BJ (cell line): ENCODE data around the gene PI4KB. TPM values are rescaled to one million over a fixed set of nuclear protein-coding genes. Genes with fewer than 3 reads are reported as not detected.

ENCODE experiments used
- CTCF ChIA-PET: fragments of 350-600 bp; formaldehyde crosslinking; extraction: SDS; loops from one replicate; lab custom pipeline; 2021; ENCODE audit warnings: antibody characterized with exemption, inconsistent platforms; lab: Yijun Ruan, JAX
- POLR2A ChIA-PET: fragments of 300-600 bp; sonication (Branson Sonifier 250); formaldehyde crosslinking; extraction: SDS; loops from one replicate; lab custom pipeline; 2021; ENCODE audit warnings: antibody characterized with exemption; lab: Charles Lee
- DNase-seq: peaks from one replicate; pipeline ENCODE4 v3.0.0-alpha.2; 2011; ENCODE audit warnings: low read depth
- H3K27me3 ChIP-seq: 2 replicates; pipeline ENCODE4 v1.6.0; 2011; ENCODE audit warnings: low read length; ENCODE audit not compliant: control insufficient read depth, insufficient read depth
- H3K36me3 ChIP-seq: 2 replicates; pipeline ENCODE4 v1.5.1; 2011; ENCODE audit warnings: low read length; ENCODE audit not compliant: control insufficient read depth, insufficient read depth
- H3K4me3 ChIP-seq: 2 replicates; pipeline ENCODE4 v1.5.1; 2011; ENCODE audit warnings: low read depth, mild to moderate bottlenecking, control low read depth, low read length
- polyA plus RNA-seq: library from polyadenylated mRNA; depleted of rRNA; stranded (reverse); fragments of >200 nt; gene quantifications from 2 replicates; pipeline ENCODE4 v1.2.3, GENCODE V29; 2011
- TF ChIP-seq, protein P1 (sequence below): IDR thresholded peaks from 2 replicates; pipeline ENCODE4 v1.5.1; 2011; ENCODE audit warnings: low read depth, mild to moderate bottlenecking, control low read depth, inconsistent platforms, low read length, moderate library complexity; ENCODE audit not compliant: insufficient read depth

Gene PI4KB
- polyA plus RNA-seq, 1 experiment = 98.2 TPM

DNA sequence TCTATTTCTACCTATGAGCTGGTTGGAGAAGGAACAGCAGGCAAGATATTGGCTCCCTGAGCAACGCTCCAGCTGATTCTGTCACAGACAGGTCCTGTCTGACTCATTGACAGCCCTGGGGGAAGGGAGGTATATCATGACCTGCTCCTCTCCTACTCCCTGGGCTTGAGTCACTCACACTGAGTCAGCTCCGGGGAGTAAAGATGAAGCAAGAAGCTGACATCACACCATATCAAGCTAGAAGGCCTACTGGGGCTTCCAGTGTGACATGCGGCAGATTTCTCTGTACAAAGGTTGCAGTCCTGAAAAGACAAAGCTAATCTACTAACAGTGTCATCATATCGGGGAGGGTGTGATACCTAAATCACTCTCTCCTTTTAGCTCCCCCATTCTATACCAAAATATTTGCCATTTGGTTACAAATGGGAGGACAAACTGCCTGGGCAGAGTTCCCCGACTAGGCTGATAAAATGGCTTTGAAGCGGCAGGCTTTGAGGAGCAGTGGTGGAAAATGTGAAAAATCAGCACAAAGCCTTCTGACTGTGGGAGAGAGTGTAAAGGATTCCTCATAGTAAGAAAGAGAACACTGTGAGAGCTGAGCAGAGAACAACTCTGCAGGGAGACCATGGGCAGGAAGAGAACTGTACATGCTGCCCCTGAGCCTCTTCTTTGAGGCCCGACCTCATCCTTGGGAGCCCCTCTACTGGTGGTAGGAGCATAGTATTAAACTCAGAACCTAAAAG is 15.5 kb downstream of the PI4KB start:
- Histone ChIP-seq H3K36me3 (peaks cover 22% of the 10 kb centered on the region), H3K4me3 (no peak overlapping the region)

DNA sequence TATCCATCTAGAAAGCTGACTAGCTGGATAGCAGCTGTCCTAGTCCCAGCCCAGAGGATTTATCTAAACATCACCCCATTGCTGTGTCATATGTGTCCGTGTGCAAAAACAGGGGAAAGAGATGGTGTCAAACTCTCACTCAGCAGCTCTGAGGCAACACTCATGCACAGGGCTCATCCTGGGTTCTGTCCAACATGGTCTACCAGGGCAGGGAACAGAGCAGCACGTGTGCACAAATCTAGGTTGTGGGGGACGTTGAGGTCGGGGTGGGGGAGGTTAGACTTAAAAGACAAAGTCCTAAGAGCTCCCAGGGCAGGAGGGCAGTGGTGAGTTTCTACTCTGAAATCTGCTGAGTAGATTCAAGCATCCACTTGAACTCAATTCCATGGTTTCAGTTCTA is 16.2 kb downstream of the PI4KB start:
- no peak overlapping the region for H3K4me3 ChIP-seq
- DNase-seq = no peak
- H3K36me3 ChIP-seq = peaks cover 23% of the 10 kb centered on the region
- H3K27me3 ChIP-seq = no peaks in the 10 kb centered on the region
- TF ChIP-seq, protein P1, sequence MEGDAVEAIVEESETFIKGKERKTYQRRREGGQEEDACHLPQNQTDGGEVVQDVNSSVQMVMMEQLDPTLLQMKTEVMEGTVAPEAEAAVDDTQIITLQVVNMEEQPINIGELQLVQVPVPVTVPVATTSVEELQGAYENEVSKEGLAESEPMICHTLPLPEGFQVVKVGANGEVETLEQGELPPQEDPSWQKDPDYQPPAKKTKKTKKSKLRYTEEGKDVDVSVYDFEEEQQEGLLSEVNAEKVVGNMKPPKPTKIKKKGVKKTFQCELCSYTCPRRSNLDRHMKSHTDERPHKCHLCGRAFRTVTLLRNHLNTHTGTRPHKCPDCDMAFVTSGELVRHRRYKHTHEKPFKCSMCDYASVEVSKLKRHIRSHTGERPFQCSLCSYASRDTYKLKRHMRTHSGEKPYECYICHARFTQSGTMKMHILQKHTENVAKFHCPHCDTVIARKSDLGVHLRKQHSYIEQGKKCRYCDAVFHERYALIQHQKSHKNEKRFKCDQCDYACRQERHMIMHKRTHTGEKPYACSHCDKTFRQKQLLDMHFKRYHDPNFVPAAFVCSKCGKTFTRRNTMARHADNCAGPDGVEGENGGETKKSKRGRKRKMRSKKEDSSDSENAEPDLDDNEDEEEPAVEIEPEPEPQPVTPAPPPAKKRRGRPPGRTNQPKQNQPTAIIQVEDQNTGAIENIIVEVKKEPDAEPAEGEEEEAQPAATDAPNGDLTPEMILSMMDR = no peak
- POLR2A ChIA-PET = interaction anchor here (0.5 to 1.2 kb wide), 2 partner anchors 16 to 232 kb away, joined by 5 to 6 read pairs; partner anchors contain the start of gene PI4KB
- CTCF ChIA-PET = interaction anchor here (0.8 to 5.9 kb wide), 6 partner anchors 10 to 424 kb away, joined by 3 to 44 read pairs (median 6); no protein-coding TSS in a partner anchor

More for the DNA sequence above, 15.5 kb downstream of the PI4KB start:
- ChIA-PET POLR2A (interaction anchor here (1.2 kb wide), 1 partner anchor 16 kb away, joined by 5 read pairs; the partner anchor contains the start of gene PI4KB), CTCF (interaction anchor here (0.7 to 5.9 kb wide), 6 partner anchors 11 to 423 kb away, joined by 3 to 44 read pairs (median 5); no protein-coding TSS in a partner anchor)
- H3K27me3 ChIP-seq = no peaks in the 10 kb centered on the region
- peak; percentile 97 for DNase-seq
- TF ChIP-seq, protein P1 = no peak

- CTCF ChIA-PET = interaction anchor here (0.6 to 5.9 kb wide), 7 partner anchors 8 to 225 kb away, joined by 3 to 44 read pairs (median 5); no protein-coding TSS in a partner anchor
- no peak for DNase-seq
- POLR2A ChIA-PET = interaction anchor here (0.6 to 0.8 kb wide), 2 partner anchors 16 to 75 kb away, joined by 3 read pairs; no protein-coding TSS in a partner anchor
- TF ChIP-seq, protein P1 = no peak
- no peak overlapping the region for H3K4me3 ChIP-seq
- H3K36me3 ChIP-seq = peaks cover 28% of the 10 kb centered on the region
- no peaks in the 10 kb centered on the region for H3K27me3 ChIP-seq
Observed at GRCh38 chr1:151309811-151310323, 17.3 kb downstream of the PI4KB start.

DNA sequence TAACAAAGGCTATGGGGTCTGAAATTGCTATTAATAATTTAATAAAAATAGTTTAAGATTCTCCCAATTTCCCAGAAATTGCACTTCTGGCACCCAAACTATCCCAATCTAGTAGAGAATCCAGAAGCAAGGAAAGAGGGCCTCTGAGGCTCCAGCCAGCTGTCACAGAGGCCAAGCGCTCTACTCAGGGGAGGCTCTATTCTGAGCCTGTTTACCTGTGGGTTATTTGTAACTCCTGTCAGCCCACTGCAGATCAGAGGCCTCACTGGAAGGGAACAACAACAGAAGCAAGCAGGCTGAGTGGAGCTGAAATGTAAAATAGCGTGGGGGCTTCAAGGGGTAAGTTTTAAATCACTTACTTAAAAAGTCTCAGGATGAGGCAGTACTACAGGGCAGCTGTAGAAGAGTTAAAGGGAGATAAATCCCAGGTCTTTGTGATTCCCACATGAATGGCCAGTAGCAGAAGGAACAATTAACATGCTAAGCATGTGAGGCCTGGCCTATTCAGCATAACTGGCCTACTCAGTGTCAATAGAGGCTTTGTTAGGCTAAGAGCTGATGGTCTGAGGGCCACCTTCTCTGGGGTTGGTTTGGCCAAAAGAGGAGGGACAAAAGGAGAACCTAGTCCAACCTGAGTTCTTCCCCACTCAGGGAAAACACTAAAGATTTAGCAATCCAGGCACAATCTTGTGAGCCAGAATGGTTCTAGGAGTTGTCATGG is 32.3 kb downstream of the PI4KB start:
- DNase-seq = no peak
- peaks cover 51% of the 10 kb centered on the region for H3K36me3 ChIP-seq
- CTCF ChIA-PET = interaction anchor here (1.5 to 17.3 kb wide), 5 partner anchors 9 to 104 kb away, joined by 3 to 267 read pairs (median 5); partner anchors contain the start of gene PSMB4
- H3K4me3 ChIP-seq = no peak overlapping the region
- POLR2A ChIA-PET = no interaction called here
- TF ChIP-seq, protein P1 = no peak
- H3K27me3 ChIP-seq = no peaks in the 10 kb centered on the region
